Ectodermal cell (in vitro differentiated cells): Measurements from ENCODE around the gene ACADL. TPM values are rescaled to one million over a fixed set of nuclear protein-coding genes. Genes with fewer than 3 reads are reported as not detected.
A peak's percentile ranks its signal among the peaks of the same experiment; 100 is the strongest.

Experiments used
- H3K27ac ChIP-seq: 2 replicates; pipeline ENCODE4 v1.7.0; 2013; ENCODE audit warnings: mild to moderate bottlenecking, low read depth, low read length; ENCODE audit not compliant: insufficient read depth, poor library complexity, severe bottlenecking
- H3K27me3 ChIP-seq: 2 replicates; pipeline ENCODE4 v1.7.0; 2013; ENCODE audit warnings: mild to moderate bottlenecking, low read length; ENCODE audit not compliant: insufficient read depth, control insufficient read depth, poor library complexity, severe bottlenecking
- H3K36me3 ChIP-seq: one replicate; pipeline ENCODE4 v1.7.0; 2013; ENCODE audit warnings: low read length; ENCODE audit not compliant: control insufficient read depth, insufficient read depth
- H3K4me1 ChIP-seq: one replicate; pipeline ENCODE4 v1.7.0; 2013; ENCODE audit warnings: low read length; ENCODE audit not compliant: control insufficient read depth, insufficient read depth
- H3K4me3 ChIP-seq: 2 replicates; pipeline ENCODE4 v1.7.0; 2013; ENCODE audit warnings: low read depth, low read length, control low read depth; ENCODE audit not compliant: insufficient read depth
- H3K9me3 ChIP-seq: 2 replicates; pipeline ENCODE4 v1.7.0; 2013; ENCODE audit warnings: mild to moderate bottlenecking, low read length, moderate library complexity; ENCODE audit not compliant: control insufficient read depth
- WGBS, 2 experiments: methylation state at CpG; one replicate each; pipeline ENCODE4 v1.1.7; 2013; ENCODE audit warnings: missing lambda C conversion rate in 2 of 2; 5-methylcytosine and 5-hydroxymethylcytosine counted together
- polyA plus RNA-seq, 4 experiments: library from polyadenylated mRNA; stranded (reverse); fragments of 50-300 nt; gene quantifications; one replicate each; pipeline ENCODE4 v1.2.3, GENCODE V29; 2013

ACADL gene
- not detected for polyA plus RNA-seq (2013, experiment 1 of 4)
- 0.12 TPM for polyA plus RNA-seq (2013, experiment 2 of 4)
- 0.11 TPM for polyA plus RNA-seq (2013, experiment 3 of 4)
- polyA plus RNA-seq (2013, experiment 4 of 4), result 0.08 TPM

- Histone ChIP-seq H3K4me1 (no peaks in the 10 kb centered on the region), H3K9me3 (no peaks in the 10 kb centered on the region), H3K36me3 (no peaks in the 10 kb centered on the region), H3K4me3 (peak within 1 kb of the TSS; percentile 51), H3K27ac (no peak within 1 kb of the TSS), H3K27me3 (peaks cover 43% of the 10 kb centered on the region)
- 1 to 2% methylated on average over 69 of the region's 69 CpGs for WGBS, 2 experiments
These were observed at the start of gene ACADL for GRCh38 chr2:210224941-210225672. ACADL (minus strand) TSS chr2:210225447; CDS start chr2:210225263, 184 bp downstream.

DNA sequence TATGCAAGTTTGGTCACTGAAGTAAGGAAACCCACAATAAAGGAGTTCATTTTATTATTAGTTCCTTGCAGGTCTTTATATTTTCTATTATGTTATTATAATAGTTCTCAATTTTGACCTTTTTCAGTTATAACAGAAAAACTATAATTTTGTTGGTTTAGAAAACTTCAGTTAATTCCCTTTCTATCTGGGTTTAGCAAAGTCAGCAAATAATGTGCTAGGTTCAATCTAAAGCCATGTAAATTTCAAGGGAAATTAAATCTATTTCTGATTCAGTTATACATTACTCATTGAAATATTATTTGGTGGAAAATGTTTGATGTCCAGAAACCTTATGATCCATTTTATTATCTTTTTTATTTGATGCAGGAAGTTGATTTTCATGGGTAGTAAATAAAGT is 46.1 kb upstream of the ACADL start:
- H3K9me3 ChIP-seq, result no peaks in the 10 kb centered on the region
- H3K36me3 ChIP-seq, result no peaks in the 10 kb centered on the region

DNA sequence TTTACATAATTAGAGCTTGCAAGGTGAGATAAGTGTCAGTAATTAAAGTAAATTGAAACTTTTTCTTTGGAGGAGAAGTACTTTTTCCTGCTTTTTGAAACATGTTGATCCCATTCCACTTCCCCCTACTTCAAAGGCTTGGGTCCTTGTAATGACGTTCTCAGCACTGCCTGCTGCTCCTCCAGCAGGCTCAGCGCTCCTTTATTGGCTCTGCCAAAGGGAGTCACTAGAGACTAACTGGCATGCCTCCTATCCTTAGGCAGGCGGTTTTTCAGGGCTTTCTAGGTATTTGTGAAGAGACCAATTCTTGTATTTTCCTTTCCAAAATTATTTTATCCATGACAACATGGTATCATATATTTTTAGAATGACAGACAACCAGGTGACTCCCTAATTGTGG is 43.9 kb upstream of the ACADL start:
- 31 to 36% methylated on average over 3 of the region's 3 CpGs for WGBS, 2 experiments
- Histone ChIP-seq H3K4me3 (no peak overlapping the region), H3K9me3 (no peaks in the 10 kb centered on the region), H3K4me1 (no peaks in the 10 kb centered on the region), H3K27ac (no peak overlapping the region), H3K36me3 (no peaks in the 10 kb centered on the region), H3K27me3 (no peaks in the 10 kb centered on the region)

More for the DNA sequence above, 46.1 kb upstream of the ACADL start:
- Histone ChIP-seq H3K27ac (no peak overlapping the region), H3K27me3 (no peaks in the 10 kb centered on the region), H3K4me3 (no peak overlapping the region), H3K4me1 (no peaks in the 10 kb centered on the region)

DNA sequence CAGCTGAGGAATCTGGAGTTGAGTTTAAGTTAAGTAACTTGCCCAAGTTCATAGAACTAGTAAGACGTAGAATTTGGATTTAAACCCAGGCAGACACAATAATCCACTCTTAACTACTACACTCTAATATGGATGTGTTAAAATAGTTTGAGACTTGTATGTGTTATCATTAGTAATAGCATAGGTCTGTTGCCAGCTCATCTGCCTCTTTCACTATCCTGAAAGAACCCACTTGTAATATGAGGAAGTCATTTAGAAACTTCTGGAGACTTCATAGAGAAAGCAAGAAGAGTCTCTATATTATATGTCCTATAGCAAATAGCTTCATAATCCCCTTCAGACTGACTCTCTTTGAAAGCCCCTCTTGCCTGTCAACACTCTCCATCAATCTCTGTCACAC is 43.0 kb upstream of the ACADL start:
- Histone ChIP-seq H3K36me3 (no peaks in the 10 kb centered on the region), H3K27me3 (no peaks in the 10 kb centered on the region), H3K27ac (no peak overlapping the region), H3K4me3 (no peak overlapping the region), H3K9me3 (no peaks in the 10 kb centered on the region), H3K4me1 (no peaks in the 10 kb centered on the region)
- WGBS, 2 experiments, result no CpG with 5 or more reads among the region's 1 CpG

GRCh38 chr2:210267698-210268097 is 42.5 kb upstream of the ACADL start:
- no peaks in the 10 kb centered on the region for H3K27me3 ChIP-seq
- H3K9me3 ChIP-seq, result no peaks in the 10 kb centered on the region
- 100% methylated on average over 1 of the region's 1 CpG for WGBS, 2 experiments
- H3K4me1 ChIP-seq, result no peaks in the 10 kb centered on the region
- H3K36me3 ChIP-seq, result no peaks in the 10 kb centered on the region
- H3K27ac ChIP-seq, result no peak overlapping the region
- H3K4me3 ChIP-seq, result no peak overlapping the region

GRCh38 chr2:210264282-210264681 is 39.0 kb upstream of the ACADL start:
- no peaks in the 10 kb centered on the region for H3K4me1 ChIP-seq
- H3K4me3 ChIP-seq, result no peak overlapping the region
- H3K36me3 ChIP-seq, result no peaks in the 10 kb centered on the region
- H3K9me3 ChIP-seq, result peaks cover 2% of the 10 kb centered on the region
- no peaks in the 10 kb centered on the region for H3K27me3 ChIP-seq
- no peak overlapping the region for H3K27ac ChIP-seq
- WGBS, 2 experiments, result 91 to 98% methylated on average over 1 of the region's 1 CpG

GRCh38 chr2:210263841-210264240 is 38.6 kb upstream of the ACADL start:
- Histone ChIP-seq H3K27me3 (no peaks in the 10 kb centered on the region), H3K4me3 (no peak overlapping the region), H3K4me1 (no peaks in the 10 kb centered on the region), H3K27ac (no peak overlapping the region), H3K9me3 (peaks cover 2% of the 10 kb centered on the region), H3K36me3 (no peaks in the 10 kb centered on the region)
- WGBS, 2 experiments, result 90 to 93% methylated on average over 2 of the region's 2 CpGs

GRCh38 chr2:210262036-210262435 is 36.8 kb upstream of the ACADL start:
- H3K27me3 ChIP-seq, result no peaks in the 10 kb centered on the region
- 93 to 95% methylated on average over 2 of the region's 2 CpGs for WGBS, 2 experiments
- H3K36me3 ChIP-seq, result no peaks in the 10 kb centered on the region
- H3K4me3 ChIP-seq, result no peak overlapping the region
- no peak overlapping the region for H3K27ac ChIP-seq
- H3K4me1 ChIP-seq, result no peaks in the 10 kb centered on the region
- peaks cover 2% of the 10 kb centered on the region for H3K9me3 ChIP-seq

DNA sequence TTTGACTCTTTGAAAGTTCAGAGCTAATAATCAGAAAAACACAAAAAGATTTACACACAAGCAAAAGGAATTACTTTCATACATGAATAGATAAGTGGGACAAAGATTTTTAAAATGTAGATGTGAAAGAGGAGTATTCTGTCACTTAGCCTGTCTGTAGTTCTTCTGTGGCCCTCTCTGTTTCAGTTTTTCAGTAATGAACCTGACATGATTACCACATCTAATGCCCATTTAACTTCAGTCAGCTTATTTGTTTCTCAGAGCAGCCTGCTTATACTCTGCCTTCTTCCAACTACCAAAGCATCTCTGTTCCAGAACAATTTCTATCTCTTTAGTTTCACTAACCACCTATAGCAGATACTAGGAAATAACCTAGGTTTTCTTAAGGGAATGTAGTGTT is 34.4 kb upstream of the ACADL start:
- H3K27me3 ChIP-seq, result no peaks in the 10 kb centered on the region
- H3K36me3 ChIP-seq, result no peaks in the 10 kb centered on the region
- H3K4me3 ChIP-seq, result no peak overlapping the region
- H3K4me1 ChIP-seq, result no peaks in the 10 kb centered on the region
- H3K9me3 ChIP-seq, result peaks cover 2% of the 10 kb centered on the region
- no peak overlapping the region for H3K27ac ChIP-seq

DNA sequence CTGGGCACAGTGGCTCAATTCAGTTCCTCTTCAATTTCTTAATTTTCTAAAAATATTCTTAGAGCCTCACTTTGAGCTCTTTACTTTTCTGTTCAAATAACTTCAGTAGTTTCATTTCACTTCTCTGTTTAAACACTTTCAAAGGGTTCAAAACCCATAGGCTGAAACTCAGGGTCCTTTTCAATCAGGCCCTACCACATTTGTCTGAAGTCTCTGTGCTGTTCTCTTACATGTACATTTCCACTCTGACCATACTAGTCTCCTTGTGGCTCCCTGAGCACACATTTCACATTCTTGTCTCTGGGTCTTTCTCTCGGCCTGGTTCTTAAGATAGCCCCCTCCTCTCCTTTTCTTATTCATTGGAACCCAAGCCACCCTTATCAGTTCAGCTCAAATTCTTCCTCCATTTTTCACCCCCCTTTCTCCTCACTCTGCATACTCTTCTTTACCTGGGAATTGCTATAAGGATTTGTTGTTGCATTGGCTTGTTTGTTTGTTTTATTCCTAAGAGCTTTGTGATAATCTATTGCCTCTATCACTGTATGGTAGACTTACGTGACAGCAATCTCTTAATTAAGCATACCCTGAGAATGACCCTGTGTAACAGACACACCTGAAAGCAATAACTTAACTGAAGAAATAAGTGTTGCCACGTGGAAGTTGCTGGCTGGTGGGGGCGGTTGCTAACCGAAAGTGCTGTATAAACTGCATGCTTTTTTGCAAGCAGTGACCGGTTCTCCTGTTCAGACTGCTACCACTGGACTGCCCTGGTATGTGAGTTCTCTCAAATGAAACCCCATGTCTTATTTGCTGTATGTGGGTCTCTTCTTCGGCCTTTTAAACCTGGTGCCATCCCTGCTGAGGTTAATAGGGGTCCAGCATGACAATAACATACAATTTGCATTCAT is 27.7 kb upstream of the ACADL start:
- H3K27me3 ChIP-seq, result no peaks in the 10 kb centered on the region
- WGBS, 2 experiments, result 83 to 85% methylated on average over 7 of the region's 7 CpGs

More for the DNA sequence above, 27.7 kb upstream of the ACADL start:
- Histone ChIP-seq H3K4me1 (no peaks in the 10 kb centered on the region), H3K27ac (no peak overlapping the region), H3K36me3 (no peaks in the 10 kb centered on the region), H3K4me3 (no peak overlapping the region), H3K9me3 (no peaks in the 10 kb centered on the region)
